K562 (cell line): ENCODE results near the gene IQGAP3. TPM values are rescaled to one million over a fixed set of nuclear protein-coding genes. Genes with fewer than 3 reads are reported as not detected.

Experiments
- ATAC-seq: fragments of 200-7000 bp; cut with Tn5 transposase; 3 replicates; pipeline ENCODE4 v1.9.1; 2020; ENCODE audit warnings: moderate library complexity
- BruUV-seq: library from RNA; stranded (reverse); fragments of 400-500 nt; replicated peaks from 2 replicates; lab custom pipeline; 2021; lab: Mats Ljungman, UMichigan
- CTCF ChIA-PET: fragments of 300-600 bp; formaldehyde crosslinking; extraction: SDS; loops from one replicate; lab custom pipeline; 2021; ENCODE audit warnings: low intra/inter-chr PET ratio; lab: Yijun Ruan, JAX
- POLR2A ChIA-PET: fragments of 300-600, 350-650 bp; sonication (Branson Sonifier 250); formaldehyde crosslinking; extraction: SDS; loops from one replicate; lab custom pipeline; 2021; ENCODE audit warnings: antibody characterized with exemption, inconsistent platforms; lab: Yijun Ruan, JAX
- DNase-seq, 4 experiments: peaks; one replicate each; pipeline versions ENCODE4 v3.0.0 to v3.0.0-alpha.2; 2011 to 2018; ENCODE audit warnings: low spot score in 3 of 4, mixed read lengths in 3 of 4; ENCODE audit errors: extremely low read depth in 1 of 4
- FAIRE-seq: peaks from 2 replicates; lab custom pipeline; 2011; peaks lifted over from hg19 to GRCh38; lab: Jason Lieb, UNC
- H2AFZ ChIP-seq: 2 replicates; pipeline ENCODE4 v1.6.0; 2011; ENCODE audit warnings: low read depth, low read length, control low read depth, inconsistent platforms
- H3K27ac ChIP-seq: fragments of 200-600 bp; 3 replicates; pipeline ENCODE4 v1.8.0; 2011; ENCODE audit warnings: low read depth, mild to moderate bottlenecking, control low read depth, inconsistent platforms, low read length, moderate library complexity, mixed read lengths; ENCODE audit errors: extremely low read depth
- H3K27me3 ChIP-seq, 2 experiments: fragments of 300-600 bp in 1 of 2; 2 replicates in 1 of 2; 3 replicates in 1 of 2; pipeline versions ENCODE4 v1.6.0 to v1.8.0; 2011; ENCODE audit warnings: inconsistent platforms in 2 of 2, low read length in 2 of 2, mild to moderate bottlenecking in 1 of 2, mixed read lengths in 1 of 2, moderate library complexity in 1 of 2; ENCODE audit not compliant: control insufficient read depth in 2 of 2, insufficient read depth in 2 of 2
- H3K36me3 ChIP-seq: fragments of 300-600 bp; 3 replicates; pipeline ENCODE4 v1.8.0; 2011; ENCODE audit warnings: mild to moderate bottlenecking, low read length, inconsistent platforms; ENCODE audit not compliant: control insufficient read depth, insufficient read depth
- H3K4me1 ChIP-seq, 2 experiments: fragments of 200-600 bp in 1 of 2; replicated peaks in 1 of 2; 2 replicates in 1 of 2; 3 replicates in 1 of 2; pipeline versions ENCODE4 v1.5.1 to v1.8.0; 2011; ENCODE audit warnings: inconsistent platforms in 2 of 2, low read length in 2 of 2, mild to moderate bottlenecking in 1 of 2, mixed read lengths in 1 of 2, moderate library complexity in 1 of 2; ENCODE audit not compliant: control insufficient read depth in 2 of 2, insufficient read depth in 2 of 2
- H3K4me2 ChIP-seq: 2 replicates; pipeline ENCODE4 v1.6.1; 2011; ENCODE audit warnings: low read length, control low read depth, inconsistent platforms, mixed read lengths; ENCODE audit not compliant: insufficient read depth
- H3K4me3 ChIP-seq: fragments of 200-600 bp; sonication (generic), shearing (Covaris generic); 2 replicates; pipeline ENCODE4 v1.5.1; 2016; ENCODE audit warnings: control low read depth, inconsistent platforms
- H3K79me2 ChIP-seq: fragments of 200-600 bp; 3 replicates; pipeline ENCODE4 v1.8.0; 2011; ENCODE audit warnings: low read length, inconsistent platforms; ENCODE audit not compliant: control insufficient read depth, insufficient read depth
- H3K9ac ChIP-seq, 2 experiments: 2 replicates each; pipeline versions ENCODE4 v1.6.0 to v1.6.1; 2011; ENCODE audit warnings: low read depth in 2 of 2, low read length in 2 of 2, control low read depth in 1 of 2, inconsistent platforms in 1 of 2, mild to moderate bottlenecking in 1 of 2, mixed read lengths in 1 of 2; ENCODE audit not compliant: insufficient read depth in 1 of 2
- H3K9me1 ChIP-seq: one replicate; pipeline ENCODE4 v1.6.0; 2011; ENCODE audit warnings: inconsistent platforms, mild to moderate bottlenecking, low read length, moderate library complexity; ENCODE audit not compliant: control insufficient read depth, insufficient read depth
- H3K9me3 ChIP-seq: replicated peaks from 2 replicates; pipeline ENCODE4 v1.5.1; 2011; ENCODE audit warnings: low read depth, low read length, inconsistent platforms; ENCODE audit not compliant: control insufficient read depth, insufficient read depth
- H4K20me1 ChIP-seq: replicated peaks from 2 replicates; pipeline ENCODE4 v1.6.1; 2011; ENCODE audit warnings: low read length, inconsistent platforms, mixed read lengths; ENCODE audit not compliant: control insufficient read depth, insufficient read depth
- ATF1 ChIP-seq, 2 experiments: fragments of 450-650 bp in 1 of 2; IDR thresholded peaks; 2 replicates each; pipeline ENCODE4 v1.6.1; 2016; ENCODE audit warnings: missing compliant biosample characterization in 1 of 2, missing genetic modification characterization in 1 of 2
- CAMTA2 ChIP-seq: fragments of 250-450 bp; sonication (Bioruptor Pico); conservative IDR thresholded peaks from 2 replicates; pipeline ENCODE4 v1.5.1; 2022
- HOXB6 ChIP-seq: fragments of 250-450 bp; sonication (Bioruptor Pico); IDR thresholded peaks from 2 replicates; pipeline ENCODE4 v1.5.1; 2022; ENCODE audit warnings: mild to moderate bottlenecking, borderline replicate concordance
- LCOR ChIP-seq: sonication (generic); formaldehyde crosslinking; IDR thresholded peaks from 2 replicates; pipeline ENCODE4 v1.8.0; 2022; ENCODE audit warnings: mild to moderate bottlenecking, missing genetic modification reagents
- NR2F6 ChIP-seq: fragments of 450-650 bp; formaldehyde crosslinking; IDR thresholded peaks from 2 replicates; pipeline ENCODE4 v1.4.0; 2020; ENCODE audit warnings: mild to moderate bottlenecking
- SRSF3 ChIP-seq: fragments of 200-400 bp; formaldehyde crosslinking; IDR thresholded peaks from 2 replicates; pipeline ENCODE4 v1.6.1; 2016; ENCODE audit warnings: mild to moderate bottlenecking, low read length, moderate library complexity; ENCODE audit not compliant: insufficient read depth
- TEAD1 ChIP-seq, 2 experiments: fragments of 450-650 bp in 1 of 2; sonication (generic) in 1 of 2; formaldehyde crosslinking; IDR thresholded peaks; 2 replicates each; pipeline versions ENCODE4 v1.4.0 to v1.8.0; 2020 to 2022; ENCODE audit warnings: mild to moderate bottlenecking in 2 of 2, missing genetic modification reagents in 1 of 2
- ZFPM2 ChIP-seq: fragments of 250-450 bp; sonication (Bioruptor Pico); IDR thresholded peaks from 2 replicates; pipeline ENCODE4 v1.5.1; 2022; ENCODE audit warnings: mild to moderate bottlenecking
- ZNF431 ChIP-seq: sonication (generic); formaldehyde crosslinking; IDR thresholded peaks from 2 replicates; pipeline ENCODE4 v1.8.0; 2022; ENCODE audit warnings: mild to moderate bottlenecking, missing genetic modification reagents
- ZNF589 ChIP-seq: fragments of 200-800 bp; sonication (Bioruptor generic); IDR thresholded peaks from 2 replicates; pipeline ENCODE4 v1.6.1; 2016; ENCODE audit warnings: low read depth, missing genetic modification characterization, missing compliant biosample characterization
- WGBS: fragments of 100-300 bp; shearing (Covaris generic); methylation state at CpG from one replicate; pipeline ENCODE4 v1.1.6; 2016; ENCODE audit warnings: low coverage, mixed read lengths; ENCODE audit not compliant: insufficient coverage; ENCODE audit errors: missing lambda C conversion rate; 5-methylcytosine and 5-hydroxymethylcytosine counted together
- in situ Hi-C: fragments of 300-500 bp; cut with MboI; formaldehyde crosslinking; loops from 4 replicates; pipeline ENCODE4 v1.15.0; 2018; ENCODE audit warnings: inconsistent platforms, mixed read lengths
- intact Hi-C: fragments of 100-400 bp; cut with micrococcal nuclease; formaldehyde crosslinking; loops from 2 replicates; pipeline ENCODE4 v1.14.2; 2022
- polyA plus RNA-seq, 8 experiments: library from polyadenylated mRNA; depleted of rRNA in 4 of 8; stranded (reverse) in 5 of 8; unstranded in 3 of 8; fragments of >200 nt; fragmentation: Nextera tagmentation in 2 of 8; fragmentation: Illumina TruSeq in 1 of 8; extraction: Ambion mirVana in 2 of 8; extraction: Trizol in 1 of 8; gene quantifications; 2 replicates each; pipeline versions ENCODE4 v1.2.1 to v1.2.3, GENCODE V29; 2011 to 2014; ENCODE audit warnings: inconsistent platforms in 1 of 8, missing spikeins in 1 of 8
- total RNA-seq, 7 experiments: library from RNA; depleted of rRNA in 6 of 7; stranded (reverse); fragments of >200 nt in 6 of 7; fragmentation: Illumina TruSeq in 2 of 7; extraction: Trizol in 2 of 7; gene quantifications; 2 replicates each; pipeline versions ENCODE4 v1.2.1 to v1.2.3, GENCODE V29; 2011 to 2021; ENCODE audit warnings: low replicate concordance in 1 of 7
- TF ChIP-seq, protein P1 (sequence below): sonication (generic); formaldehyde crosslinking; IDR thresholded peaks from 2 replicates; pipeline ENCODE4 v1.8.1; 2023; ENCODE audit warnings: missing genetic modification reagents, mild to moderate bottlenecking, borderline replicate concordance
- TF ChIP-seq, protein P2 (sequence below): fragments of 250-450 bp; sonication (Bioruptor Pico); IDR thresholded peaks from 2 replicates; pipeline ENCODE4 v1.9.0; 2021; ENCODE audit warnings: mild to moderate bottlenecking, inconsistent platforms
- TF ChIP-seq, protein P3 (sequence below): fragments of 450-650 bp; IDR thresholded peaks from 2 replicates; pipeline ENCODE4 v1.6.1; 2016

Gene IQGAP3
- total and polyA plus RNA-seq, 9 of the 15 experiments (the other 6 are each of a cell fraction or from before 2014, with no cell fraction given) = 1.4 to 16.6 (median 11.9) TPM

DNA sequence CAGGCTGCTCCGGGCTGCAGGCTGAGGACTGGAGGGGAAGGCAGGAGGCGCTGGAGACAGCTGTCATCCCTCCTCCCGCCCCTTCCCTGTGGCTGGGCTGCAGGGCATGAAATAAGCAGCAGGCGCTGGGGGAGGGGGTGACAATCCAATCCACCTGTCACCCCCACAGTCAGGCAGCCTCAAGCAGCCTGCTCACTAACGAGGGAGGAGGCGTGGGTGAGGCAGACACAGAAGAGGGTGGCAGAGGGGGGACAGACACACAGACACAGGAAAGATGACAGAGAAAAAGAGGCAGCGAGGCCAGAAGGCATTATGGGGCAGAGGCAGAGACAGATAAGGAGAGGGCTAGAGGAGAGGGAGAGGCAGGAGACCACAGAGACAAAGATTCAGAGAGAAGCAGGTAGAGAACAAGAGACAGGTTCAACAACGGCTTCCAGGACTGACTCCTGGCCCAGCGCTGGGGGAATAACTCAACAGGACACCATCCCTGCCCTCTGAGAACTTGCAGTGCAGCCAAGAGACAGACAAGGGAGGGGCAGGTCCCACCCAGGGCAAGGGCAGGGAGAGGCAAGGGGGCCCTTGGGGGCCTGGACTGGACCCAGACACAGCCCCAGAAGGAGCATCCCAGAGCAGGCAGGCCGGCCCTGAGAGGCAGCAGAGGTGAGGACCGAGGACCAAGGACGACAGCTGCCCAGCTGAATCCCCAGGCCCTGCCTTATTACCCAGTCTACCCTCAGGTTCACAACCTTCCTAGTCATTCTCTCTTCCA is 83.0 kb downstream of the IQGAP3 start:
- WGBS = 21% methylated on average over 10 of the region's 12 CpGs
- H4K20me1 ChIP-seq = peaks cover 43% of the 10 kb centered on the region
- H3K36me3 ChIP-seq = no peaks in the 10 kb centered on the region
- no peaks in the 10 kb centered on the region for H3K27me3 ChIP-seq
- peaks cover 58 to 61% of the 10 kb centered on the region in 2 experiments for H3K4me1 ChIP-seq
- H3K9me1 ChIP-seq = peaks cover 17% of the 10 kb centered on the region
- CTCF ChIA-PET = no interaction called here
- H3K4me3 ChIP-seq = no peak overlapping the region
- FAIRE-seq = peak; percentile 76
- DNase-seq = peak; percentile 53 to 68 (median 60)
- POLR2A ChIA-PET = interaction anchor here (1.0 to 7.3 kb wide), 3 partner anchors 8 to 15 kb away, joined by 3 to 62 read pairs (median 4); partner anchors contain the start of gene MEF2D
- BruUV-seq = no TSS peak
- H3K9me3 ChIP-seq = no peaks in the 10 kb centered on the region
- H3K4me2 ChIP-seq = peak overlapping the region; percentile 65
- in situ Hi-C loops = no loop called here
- peak overlapping the region; percentile 38; the same call in 2 of the 3 replicates for H3K27ac ChIP-seq
- intact Hi-C loops = loop anchor here (1.0 to 10.0 kb wide), 2 partner anchors 11 to 55 kb away; partner anchors contain the start of gene MEF2D
- no peak overlapping the region for H2AFZ ChIP-seq
- H3K79me2 ChIP-seq = peaks cover 78% of the 10 kb centered on the region
- peak; percentile 60 for ATAC-seq
- H3K9ac ChIP-seq = peak overlapping the region; percentile 20 to 86; a peak in 2 of 4 replicates
- TF ChIP-seq LCOR (CRISPR knock-in tag) (no peak), ZFPM2 (CRISPR knock-in tag) (no peak), TEAD1 (CRISPR knock-in tag; IDR thresholded peaks at IDR 0.05) (no peak), CAMTA2 (CRISPR knock-in tag) (no peak), HOXB6 (CRISPR knock-in tag) (no peak), ZNF431 (CRISPR knock-in tag) (no peak), NR2F6 (CRISPR knock-in tag) (no peak), ATF1 (CRISPR knock-in tag; IDR thresholded peaks at IDR 0.05) (no peak), ATF1 (tag; IDR thresholded peaks at IDR 0.05) (no peak), SRSF3 (no peak), ZNF589 (no peak)
- TF ChIP-seq, protein P1, sequence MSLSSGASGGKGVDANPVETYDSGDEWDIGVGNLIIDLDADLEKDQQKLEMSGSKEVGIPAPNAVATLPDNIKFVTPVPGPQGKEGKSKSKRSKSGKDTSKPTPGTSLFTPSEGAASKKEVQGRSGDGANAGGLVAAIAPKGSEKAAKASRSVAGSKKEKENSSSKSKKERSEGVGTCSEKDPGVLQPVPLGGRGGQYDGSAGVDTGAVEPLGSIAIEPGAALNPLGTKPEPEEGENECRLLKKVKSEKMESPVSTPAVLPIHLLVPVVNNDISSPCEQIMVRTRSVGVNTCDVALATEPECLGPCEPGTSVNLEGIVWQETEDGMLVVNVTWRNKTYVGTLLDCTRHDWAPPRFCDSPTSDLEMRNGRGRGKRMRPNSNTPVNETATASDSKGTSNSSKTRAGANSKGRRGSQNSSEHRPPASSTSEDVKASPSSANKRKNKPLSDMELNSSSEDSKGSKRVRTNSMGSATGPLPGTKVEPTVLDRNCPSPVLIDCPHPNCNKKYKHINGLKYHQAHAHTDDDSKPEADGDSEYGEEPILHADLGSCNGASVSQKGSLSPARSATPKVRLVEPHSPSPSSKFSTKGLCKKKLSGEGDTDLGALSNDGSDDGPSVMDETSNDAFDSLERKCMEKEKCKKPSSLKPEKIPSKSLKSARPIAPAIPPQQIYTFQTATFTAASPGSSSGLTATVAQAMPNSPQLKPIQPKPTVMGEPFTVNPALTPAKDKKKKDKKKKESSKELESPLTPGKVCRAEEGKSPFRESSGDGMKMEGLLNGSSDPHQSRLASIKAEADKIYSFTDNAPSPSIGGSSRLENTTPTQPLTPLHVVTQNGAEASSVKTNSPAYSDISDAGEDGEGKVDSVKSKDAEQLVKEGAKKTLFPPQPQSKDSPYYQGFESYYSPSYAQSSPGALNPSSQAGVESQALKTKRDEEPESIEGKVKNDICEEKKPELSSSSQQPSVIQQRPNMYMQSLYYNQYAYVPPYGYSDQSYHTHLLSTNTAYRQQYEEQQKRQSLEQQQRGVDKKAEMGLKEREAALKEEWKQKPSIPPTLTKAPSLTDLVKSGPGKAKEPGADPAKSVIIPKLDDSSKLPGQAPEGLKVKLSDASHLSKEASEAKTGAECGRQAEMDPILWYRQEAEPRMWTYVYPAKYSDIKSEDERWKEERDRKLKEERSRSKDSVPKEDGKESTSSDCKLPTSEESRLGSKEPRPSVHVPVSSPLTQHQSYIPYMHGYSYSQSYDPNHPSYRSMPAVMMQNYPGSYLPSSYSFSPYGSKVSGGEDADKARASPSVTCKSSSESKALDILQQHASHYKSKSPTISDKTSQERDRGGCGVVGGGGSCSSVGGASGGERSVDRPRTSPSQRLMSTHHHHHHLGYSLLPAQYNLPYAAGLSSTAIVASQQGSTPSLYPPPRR = no peak
- TF ChIP-seq, protein P2, sequence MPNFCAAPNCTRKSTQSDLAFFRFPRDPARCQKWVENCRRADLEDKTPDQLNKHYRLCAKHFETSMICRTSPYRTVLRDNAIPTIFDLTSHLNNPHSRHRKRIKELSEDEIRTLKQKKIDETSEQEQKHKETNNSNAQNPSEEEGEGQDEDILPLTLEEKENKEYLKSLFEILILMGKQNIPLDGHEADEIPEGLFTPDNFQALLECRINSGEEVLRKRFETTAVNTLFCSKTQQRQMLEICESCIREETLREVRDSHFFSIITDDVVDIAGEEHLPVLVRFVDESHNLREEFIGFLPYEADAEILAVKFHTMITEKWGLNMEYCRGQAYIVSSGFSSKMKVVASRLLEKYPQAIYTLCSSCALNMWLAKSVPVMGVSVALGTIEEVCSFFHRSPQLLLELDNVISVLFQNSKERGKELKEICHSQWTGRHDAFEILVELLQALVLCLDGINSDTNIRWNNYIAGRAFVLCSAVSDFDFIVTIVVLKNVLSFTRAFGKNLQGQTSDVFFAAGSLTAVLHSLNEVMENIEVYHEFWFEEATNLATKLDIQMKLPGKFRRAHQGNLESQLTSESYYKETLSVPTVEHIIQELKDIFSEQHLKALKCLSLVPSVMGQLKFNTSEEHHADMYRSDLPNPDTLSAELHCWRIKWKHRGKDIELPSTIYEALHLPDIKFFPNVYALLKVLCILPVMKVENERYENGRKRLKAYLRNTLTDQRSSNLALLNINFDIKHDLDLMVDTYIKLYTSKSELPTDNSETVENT (CRISPR knock-in tag) = no peak
- TF ChIP-seq, protein P3, sequence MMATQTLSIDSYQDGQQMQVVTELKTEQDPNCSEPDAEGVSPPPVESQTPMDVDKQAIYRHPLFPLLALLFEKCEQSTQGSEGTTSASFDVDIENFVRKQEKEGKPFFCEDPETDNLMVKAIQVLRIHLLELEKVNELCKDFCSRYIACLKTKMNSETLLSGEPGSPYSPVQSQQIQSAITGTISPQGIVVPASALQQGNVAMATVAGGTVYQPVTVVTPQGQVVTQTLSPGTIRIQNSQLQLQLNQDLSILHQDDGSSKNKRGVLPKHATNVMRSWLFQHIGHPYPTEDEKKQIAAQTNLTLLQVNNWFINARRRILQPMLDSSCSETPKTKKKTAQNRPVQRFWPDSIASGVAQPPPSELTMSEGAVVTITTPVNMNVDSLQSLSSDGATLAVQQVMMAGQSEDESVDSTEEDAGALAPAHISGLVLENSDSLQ = peak; percentile 60
